NCI-H187 (cell line): ENCODE results near the gene RPL4.
"Not testable (repeated sequence)": the region's sequence is repeated elsewhere in the genome, so short reads cannot be mapped to it uniquely, and the experiment has no call there.

Source experiments
- DNase-seq, 2 experiments: peaks; one replicate each; lab custom pipeline; 2025; lab: John Stamatoyannopoulos, UW

Gene RPL4

GRCh38 chr15:66491846-66492245 is 12.8 kb downstream of the RPL4 start:
- DNase-seq, result no peak

GRCh38 chr15:66489179-66489791 is 15.4 kb downstream of the RPL4 start:
- DNase-seq, result no peak

- DNase-seq, result no peak
Observed at GRCh38 chr15:66488525-66488924, 16.1 kb downstream of the RPL4 start.

- DNase-seq, result no peak
Observed at GRCh38 chr15:66486887-66487286, 17.8 kb downstream of the RPL4 start.

GRCh38 chr15:66484539-66485112 is 20.0 kb downstream of the RPL4 start:
- DNase-seq, result no peak

GRCh38 chr15:66483131-66483566 is 21.5 kb downstream of the RPL4 start:
- DNase-seq, result no peak

GRCh38 chr15:66482539-66482938 is 22.1 kb downstream of the RPL4 start:
- no peak for DNase-seq

- no peak for DNase-seq
Observed at GRCh38 chr15:66481107-66481856, 23.4 kb downstream of the RPL4 start.

GRCh38 chr15:66480267-66480666 is 24.4 kb downstream of the RPL4 start:
- no peak for DNase-seq

- no peak for DNase-seq
Observed at GRCh38 chr15:66477011-66477410, 27.6 kb downstream of the RPL4 start.

GRCh38 chr15:66476535-66476934 is 28.1 kb downstream of the RPL4 start:
- DNase-seq, result no peak

GRCh38 chr15:66474963-66475362 is 29.7 kb downstream of the RPL4 start:
- no peak for DNase-seq

GRCh38 chr15:66474135-66474534 is 30.5 kb downstream of the RPL4 start:
- no peak for DNase-seq

- no peak for DNase-seq
Observed at GRCh38 chr15:66472176-66472999, 32.3 kb downstream of the RPL4 start.

- not testable (repeated sequence) for DNase-seq
Observed at GRCh38 chr15:66470825-66471224, 33.8 kb downstream of the RPL4 start.

GRCh38 chr15:66467162-66468040 is 37.3 kb downstream of the RPL4 start:
- DNase-seq, result not testable (repeated sequence)

- DNase-seq, result not testable (repeated sequence)
Observed at GRCh38 chr15:66465294-66465693, 39.4 kb downstream of the RPL4 start.

- DNase-seq, result no peak
Observed at GRCh38 chr15:66462627-66463026, 42.0 kb downstream of the RPL4 start.

GRCh38 chr15:66461917-66462316 is 42.7 kb downstream of the RPL4 start:
- DNase-seq, result no peak

- DNase-seq, result not testable (repeated sequence)
Observed at GRCh38 chr15:66461294-66461693, 43.4 kb downstream of the RPL4 start.
